Activated naive CD8-positive, alpha-beta T cell treated with anti-CD3 and anti-CD28 coated beads, Interleukin-2, amount 50 U/mL, for 16 hours (primary cell): Measurements from ENCODE around the gene C10orf62.
"Not testable (repeated sequence)": the region's sequence is repeated elsewhere in the genome, so short reads cannot be mapped to it uniquely, and the experiment has no call there.

ENCODE experiments used
- DNase-seq: peaks from one replicate; pipeline ENCODE4 v3.0.0-alpha.2; 2020; ENCODE audit warnings: low read depth, low spot score

Gene C10orf62

GRCh38 chr10:97589479-97589878 is at the start of gene C10orf62:
TSS of gene C10orf62 (plus strand) at chr10:97589721. CDS start at chr10:97589898, 177 bp downstream.
- no peak for DNase-seq

GRCh38 chr10:97540669-97541500 is 48.6 kb upstream of the C10orf62 start:
- no peak for DNase-seq

- no peak for DNase-seq
Observed at GRCh38 chr10:97542169-97543024, 47.1 kb upstream of the C10orf62 start.

GRCh38 chr10:97543025-97543546 is 46.4 kb upstream of the C10orf62 start:
- DNase-seq, result no peak

- DNase-seq, result no peak
Observed at GRCh38 chr10:97546456-97547270, 42.9 kb upstream of the C10orf62 start.

- DNase-seq, result no peak
Observed at GRCh38 chr10:97547271-97547600, 42.3 kb upstream of the C10orf62 start.

GRCh38 chr10:97547962-97548361 is 41.6 kb upstream of the C10orf62 start:
- no peak for DNase-seq

GRCh38 chr10:97548828-97549455 is 40.6 kb upstream of the C10orf62 start:
- DNase-seq, result no peak

GRCh38 chr10:97549587-97550322 is 39.8 kb upstream of the C10orf62 start:
- DNase-seq, result no peak

GRCh38 chr10:97550336-97551149 is 39.0 kb upstream of the C10orf62 start:
- DNase-seq, result no peak

GRCh38 chr10:97551271-97551670 is 38.2 kb upstream of the C10orf62 start:
- no peak for DNase-seq

GRCh38 chr10:97553575-97554031 is 35.9 kb upstream of the C10orf62 start:
- DNase-seq, result peak; percentile 20

GRCh38 chr10:97554336-97554735 is 35.2 kb upstream of the C10orf62 start:
- not testable (repeated sequence) for DNase-seq

- not testable (repeated sequence) for DNase-seq
Observed at GRCh38 chr10:97555541-97555940, 34.0 kb upstream of the C10orf62 start.

GRCh38 chr10:97560731-97561381 is 28.7 kb upstream of the C10orf62 start:
- DNase-seq, result not testable (repeated sequence)

GRCh38 chr10:97561386-97562077 is 28.0 kb upstream of the C10orf62 start:
- DNase-seq, result not testable (repeated sequence)

GRCh38 chr10:97562329-97562728 is 27.2 kb upstream of the C10orf62 start:
- DNase-seq, result not testable (repeated sequence)

GRCh38 chr10:97563337-97563736 is 26.2 kb upstream of the C10orf62 start:
- DNase-seq, result no peak
